Endothelial cell of umbilical vein (primary cell): ENCODE data around the gene C19orf25. TPM values are rescaled to one million over a fixed set of nuclear protein-coding genes. Genes with fewer than 3 reads are reported as not detected.

Source experiments
- BruUV-seq: library from RNA; stranded (reverse); fragments of 400-500 nt; replicated peaks from 2 replicates; lab custom pipeline; 2021; lab: Mats Ljungman, UMichigan
- CTCF ChIA-PET: fragments of 300-600, 350-600 bp; sonication (Branson Sonifier 250); formaldehyde crosslinking; loops from one replicate; lab custom pipeline; 2021; ENCODE audit warnings: antibody characterized with exemption, inconsistent platforms; lab: Charles Lee
- POLR2A ChIA-PET: fragments of 300-600, 350-600 bp; sonication (Branson Sonifier 250); formaldehyde crosslinking; loops from one replicate; lab custom pipeline; 2021; ENCODE audit warnings: antibody characterized with exemption, inconsistent platforms; lab: Charles Lee
- DNase-seq: peaks from one replicate; pipeline ENCODE4 v3.0.0-alpha.2; 2011; ENCODE audit warnings: low read depth, low spot score
- FAIRE-seq: peaks from 2 replicates; lab custom pipeline; 2011; peaks lifted over from hg19 to GRCh38; lab: Jason Lieb, UNC
- H2AFZ ChIP-seq: 2 replicates; pipeline ENCODE4 v1.6.0; 2012; ENCODE audit warnings: low read depth, low read length, control low read depth, inconsistent platforms
- H3K27ac ChIP-seq: 2 replicates; pipeline ENCODE4 v1.5.1; 2011; ENCODE audit warnings: low read depth, mild to moderate bottlenecking, control low read depth, low read length, moderate library complexity; ENCODE audit not compliant: insufficient read depth
- H3K27me3 ChIP-seq, 2 experiments: 2 replicates each; pipeline versions ENCODE4 v1.6.0 to v1.6.1; 2011; ENCODE audit warnings: low read length in 2 of 2, mixed read lengths in 1 of 2; ENCODE audit not compliant: control insufficient read depth in 2 of 2, insufficient read depth in 2 of 2
- H3K36me3 ChIP-seq, 2 experiments: 2 replicates in 1 of 2; 3 replicates in 1 of 2; pipeline ENCODE4 v1.5.1; 2011; ENCODE audit warnings: low read length in 2 of 2, mild to moderate bottlenecking in 1 of 2, moderate library complexity in 1 of 2; ENCODE audit not compliant: control insufficient read depth in 2 of 2, insufficient read depth in 2 of 2; ENCODE audit errors: extremely low read depth in 1 of 2
- H3K4me1 ChIP-seq: 3 replicates; pipeline ENCODE4 v1.5.1; 2011; ENCODE audit warnings: mild to moderate bottlenecking, low read length; ENCODE audit not compliant: control insufficient read depth, insufficient read depth; ENCODE audit errors: extremely low read depth
- H3K4me2 ChIP-seq: 2 replicates; pipeline ENCODE4 v1.6.1; 2011; ENCODE audit warnings: low read length, control low read depth, mixed read lengths; ENCODE audit not compliant: insufficient read depth
- H3K4me3 ChIP-seq, 3 experiments: fragments of 200-600 bp in 1 of 3; sonication (generic), shearing (Covaris generic) in 1 of 3; replicated peaks in 1 of 3; 2 replicates each; pipeline ENCODE4 v1.5.1; 2011 to 2016; ENCODE audit warnings: control low read depth in 3 of 3, low read length in 3 of 3, mild to moderate bottlenecking in 2 of 3, inconsistent platforms in 1 of 3, low read depth in 1 of 3, moderate library complexity in 1 of 3; ENCODE audit not compliant: insufficient read depth in 1 of 3
- H3K79me2 ChIP-seq: 2 replicates; pipeline ENCODE4 v1.6.0; 2012; ENCODE audit warnings: low read length, inconsistent platforms; ENCODE audit not compliant: control insufficient read depth, insufficient read depth
- H3K9ac ChIP-seq: replicated peaks from 2 replicates; pipeline ENCODE3; 2011; ENCODE audit warnings: low read length, control low read depth; ENCODE audit not compliant: insufficient read depth; ENCODE audit errors: extremely low read depth
- H3K9me1 ChIP-seq: replicated peaks from 3 replicates; pipeline ENCODE4 v1.6.0; 2011; ENCODE audit warnings: mild to moderate bottlenecking, low read length; ENCODE audit not compliant: control insufficient read depth, insufficient read depth; ENCODE audit errors: extremely low read depth
- H3K9me3 ChIP-seq: replicated peaks from 2 replicates; pipeline ENCODE4 v1.5.1; 2012; ENCODE audit warnings: low read length, inconsistent platforms; ENCODE audit not compliant: control insufficient read depth, insufficient read depth
- H4K20me1 ChIP-seq: replicated peaks from 2 replicates; pipeline ENCODE3; 2011; ENCODE audit warnings: mild to moderate bottlenecking, low read length; ENCODE audit not compliant: control insufficient read depth, insufficient read depth; ENCODE audit errors: extremely low read depth
- CTCF ChIP-seq, 2 donors: IDR thresholded peaks; 1 replicate in 1 of 2; 2 replicates in 1 of 2; pipeline ENCODE4 v1.5.1; 2011; ENCODE audit warnings: low read length in 2 of 2, mild to moderate bottlenecking in 2 of 2, moderate library complexity in 2 of 2, control low read depth in 1 of 2, inconsistent platforms in 1 of 2, low read depth in 1 of 2; ENCODE audit not compliant: insufficient read depth in 1 of 2; ENCODE audit errors: extremely low read depth in 1 of 2
- EZH2 ChIP-seq: IDR thresholded peaks from 2 replicates; pipeline ENCODE4 v1.6.1; 2012; ENCODE audit warnings: borderline replicate concordance, low read depth, mild to moderate bottlenecking, moderate library complexity, low read length, inconsistent platforms; ENCODE audit not compliant: severe bottlenecking
- FOS ChIP-seq: IDR thresholded peaks from 2 replicates; pipeline ENCODE4 v1.6.1; 2011; ENCODE audit warnings: mild to moderate bottlenecking, low read length, moderate library complexity, borderline replicate concordance; ENCODE audit not compliant: insufficient read depth
- GATA2 ChIP-seq: IDR thresholded peaks from 2 replicates; pipeline ENCODE4 v1.7.0; 2011; ENCODE audit warnings: low read depth, mild to moderate bottlenecking, moderate library complexity, mixed read lengths, low read length; ENCODE audit not compliant: insufficient read length, insufficient read depth
- JUN ChIP-seq: IDR thresholded peaks from 2 replicates; pipeline ENCODE4 v1.6.1; 2011; ENCODE audit warnings: borderline replicate concordance, low read depth; ENCODE audit not compliant: insufficient read length, insufficient read depth
- POLR2A ChIP-seq: IDR thresholded peaks from 2 replicates; pipeline ENCODE4 v1.6.1; 2012; ENCODE audit warnings: low read depth, mild to moderate bottlenecking, control low read depth, low read length
- dilution Hi-C: fragments of 300-500 bp; cut with MboI; formaldehyde crosslinking; loops from one replicate; pipeline ENCODE4 v1.15.0; 2019; ENCODE audit warnings: low sequenced_read_pairs; ENCODE audit not compliant: extremely low pct_ligation_motif_present
- intact Hi-C: fragments of 100-400 bp; cut with micrococcal nuclease; formaldehyde crosslinking; loops from one replicate; pipeline ENCODE4 v1.10.0; 2022
- polyA plus RNA-seq, 4 experiments: library from polyadenylated mRNA; depleted of rRNA in 3 of 4; stranded (reverse) in 3 of 4; unstranded in 1 of 4; fragments of >200 nt; gene quantifications; 2 replicates each; pipeline versions ENCODE4 v1.2.1 to v1.2.3, GENCODE V29; 2011 to 2012; ENCODE audit warnings: missing spikeins in 1 of 4
- total RNA-seq: library from RNA; stranded (reverse); gene quantifications from 2 replicates; pipeline ENCODE4 v1.2.3, GENCODE V29; 2021
- TF ChIP-seq, protein P1 (sequence below): IDR thresholded peaks from 2 replicates; pipeline ENCODE4 v1.6.1; 2011; ENCODE audit not compliant: insufficient read depth, insufficient read length

Gene C19orf25
- total and polyA plus RNA-seq, 2 donors (not counting 3 experiments of a cell fraction or from before 2014, with no cell fraction given), result 28.0 to 34.6 TPM

DNA sequence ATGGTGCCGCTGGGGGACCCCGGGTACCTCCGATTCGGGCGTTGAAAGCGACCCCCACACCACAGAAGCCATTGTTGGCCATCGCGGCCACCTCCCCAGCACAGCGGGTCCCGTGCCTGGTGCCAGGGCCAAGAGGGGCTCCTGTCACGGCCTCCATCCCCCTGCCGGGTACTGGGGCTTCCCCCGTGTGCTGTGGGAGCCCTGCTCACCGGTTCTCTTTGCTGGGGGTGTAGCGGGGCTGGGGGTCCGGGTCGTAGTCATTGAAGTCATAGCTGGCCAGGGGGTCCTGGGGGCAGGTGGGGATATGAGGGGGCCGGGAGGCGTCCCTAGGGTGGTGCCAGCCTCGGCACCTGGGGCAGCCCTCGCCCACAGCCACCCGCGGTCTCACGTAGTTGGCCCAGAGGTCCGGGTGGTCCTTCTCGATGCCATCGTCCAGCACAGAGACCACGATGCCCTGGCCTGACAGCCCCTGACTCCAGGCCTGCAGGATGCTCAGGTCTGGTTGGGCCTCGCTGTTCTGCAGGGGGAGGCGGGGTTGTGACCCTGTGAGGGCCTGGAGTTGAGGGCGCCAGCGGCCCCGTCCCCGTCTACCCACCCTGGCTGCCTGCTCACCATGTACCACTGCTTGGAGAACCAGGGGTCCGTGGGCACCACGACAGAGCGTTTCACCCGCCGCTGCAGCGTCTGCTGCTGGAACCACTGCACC, 8.7 kb upstream of the C19orf25 start:
- H3K79me2 ChIP-seq, result no peaks in the 10 kb centered on the region
- no peak overlapping the region for H3K4me3 ChIP-seq
- H2AFZ ChIP-seq, result no peak overlapping the region
- H3K27ac ChIP-seq, result no peak overlapping the region
- ChIA-PET CTCF (no interaction called here), POLR2A (no interaction called here)
- peaks cover 0 to 6% of the 10 kb centered on the region in 2 experiments for H3K27me3 ChIP-seq
- intact Hi-C loops, result no loop called here
- no peaks in the 10 kb centered on the region for H3K9me1 ChIP-seq
- no peaks in the 10 kb centered on the region for H3K9me3 ChIP-seq
- H3K4me2 ChIP-seq, result no peak overlapping the region
- dilution Hi-C loops, result no loop called here
- H3K36me3 ChIP-seq, result no peaks in the 10 kb centered on the region
- H4K20me1 ChIP-seq, result no peaks in the 10 kb centered on the region
- no peak for DNase-seq
- BruUV-seq, result no TSS peak
- no peak for TF ChIP-seq POLR2A
- no peak for TF ChIP-seq JUN
- TF ChIP-seq EZH2, result no peak
- TF ChIP-seq GATA2, result no peak
- no peak for TF ChIP-seq FOS
- no peak for TF ChIP-seq CTCF (IDR thresholded peaks at IDR 0.05; ENCODE audit: extremely low read depth in 1 of 2, insufficient read depth in 1 of 2, low read depth in 1 of 2, low read length in 2 of 2)
- TF ChIP-seq, protein P1, sequence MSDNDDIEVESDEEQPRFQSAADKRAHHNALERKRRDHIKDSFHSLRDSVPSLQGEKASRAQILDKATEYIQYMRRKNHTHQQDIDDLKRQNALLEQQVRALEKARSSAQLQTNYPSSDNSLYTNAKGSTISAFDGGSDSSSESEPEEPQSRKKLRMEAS, result no peak
- H3K4me1 ChIP-seq, result peaks cover 10% of the 10 kb centered on the region
- no peak overlapping the region for H3K9ac ChIP-seq
- no peak for FAIRE-seq
